ENCODE measurements around the gene PDE4D. TPM values are rescaled to one million over a fixed set of nuclear protein-coding genes. Genes with fewer than 3 reads are reported as not detected.
A peak's percentile ranks its signal among the peaks of the same experiment; 100 is the strongest.

The PDE4D gene
- total RNA-seq, 2 experiments from 2014 or later: 0.50 to 0.51 TPM

- Histone ChIP-seq H3K4me1 (ENCODE audit: insufficient read depth, low read length, poor library complexity, severe bottlenecking) (no peaks in the 10 kb centered on the region), H3K27ac (ENCODE audit: low read depth, low read length, poor library complexity, severe bottlenecking) (no peak overlapping the region), H3K9me2 (ENCODE audit: insufficient read depth, low read length) (no peaks in the 10 kb centered on the region; the same call in 1 of the 2 replicates), H4K20me1 (ENCODE audit: insufficient read depth, low read length) (no peaks in the 10 kb centered on the region), H3K36me3 (ENCODE audit: insufficient read depth, low read length) (no peaks in the 10 kb centered on the region), H2AFZ (ENCODE audit: low read length) (no peak overlapping the region), H3K79me2 (ENCODE audit: insufficient read depth, low read depth, low read length) (no peaks in the 10 kb centered on the region), H3K4me3 (ENCODE audit: low read depth, low read length, poor library complexity, severe bottlenecking) (no peak overlapping the region), H3K4me2 (ENCODE audit: low read length) (no peak overlapping the region), H3K9me3 (ENCODE audit: low read length) (no peaks in the 10 kb centered on the region)
- intact Hi-C loops (cut with micrococcal nuclease; ENCODE audit: unreplicated experiment): loop anchor here (2.0 kb wide), 1 partner anchor 219 kb away; no protein-coding TSS in a partner anchor
- no TSS peak for BruUV-seq (replicated peaks)
- CTCF ChIA-PET (ENCODE audit: unreplicated experiment): interaction anchor here (1.1 kb wide), 2 partner anchors 17 to 219 kb away, joined by 3 read pairs; no protein-coding TSS in a partner anchor
- POLR2A ChIA-PET: no interaction called here
- TF ChIP-seq CTCF (conservative IDR thresholded peaks at IDR 0.05; ENCODE audit: low read length) (no peak), EZH2phosphoT487 (IDR thresholded peaks at IDR 0.05; ENCODE audit: borderline replicate concordance, low read depth, low read length) (no peak)
- DNase-seq (ENCODE audit: low spot score): no peak
Observed at GRCh38 chr5:59725392-59725767, 168.1 kb downstream of the PDE4D start.

- intact Hi-C loops (cut with micrococcal nuclease; ENCODE audit: unreplicated experiment): loop anchor here (1.0 to 2.0 kb wide), 2 partner anchors 76 to 218 kb away; no protein-coding TSS in a partner anchor
- BruUV-seq (replicated peaks): no TSS peak
- no peaks in the 10 kb centered on the region for H3K79me2 ChIP-seq (ENCODE audit: insufficient read depth, low read depth, low read length)
Observed at GRCh38 chr5:59724482-59725391, 168.8 kb downstream of the PDE4D start.

More at GRCh38 chr5:59724482-59725391, 168.8 kb downstream of the PDE4D start:
- Histone ChIP-seq H4K20me1 (ENCODE audit: insufficient read depth, low read length) (no peaks in the 10 kb centered on the region), H3K4me1 (ENCODE audit: insufficient read depth, low read length, poor library complexity, severe bottlenecking) (no peaks in the 10 kb centered on the region), H3K36me3 (ENCODE audit: insufficient read depth, low read length) (no peaks in the 10 kb centered on the region), H3K4me3 (ENCODE audit: low read depth, low read length, poor library complexity, severe bottlenecking) (no peak overlapping the region), H3K27ac (ENCODE audit: low read depth, low read length, poor library complexity, severe bottlenecking) (no peak overlapping the region), H3K4me2 (ENCODE audit: low read length) (no peak overlapping the region), H3K9me3 (ENCODE audit: low read length) (no peaks in the 10 kb centered on the region), H3K9me2 (ENCODE audit: insufficient read depth, low read length) (no peaks in the 10 kb centered on the region), H2AFZ (ENCODE audit: low read length) (no peak overlapping the region)
- no peak for TF ChIP-seq EZH2phosphoT487 (IDR thresholded peaks at IDR 0.05; ENCODE audit: borderline replicate concordance, low read depth, low read length)
- peak; percentile 90 for TF ChIP-seq CTCF (conservative IDR thresholded peaks at IDR 0.05; ENCODE audit: low read length)
- DNase-seq (ENCODE audit: low spot score): peak; percentile 55
- ChIA-PET CTCF (ENCODE audit: unreplicated experiment) (interaction anchor here (1.1 kb wide), 2 partner anchors 18 to 219 kb away, joined by 3 read pairs; no protein-coding TSS in a partner anchor), POLR2A (no interaction called here)
